ENCODE results near the gene RXYLT1.

RXYLT1 gene

GRCh38 chr12:63826006-63826585 lies 46.4 kb downstream of the RXYLT1 start:
- no peaks in the 10 kb centered on the region for H3K9me3 ChIP-seq
- H3K4me3 ChIP-seq (ENCODE audit: low read depth in 1 of 2, low read length in 1 of 2), result no peak overlapping the region
- peaks cover 24% of the 10 kb centered on the region for H3K27me3 ChIP-seq
- no peak overlapping the region for H3K27ac ChIP-seq
- no peaks in the 10 kb centered on the region for H3K36me3 ChIP-seq
- TF ChIP-seq CTCF (IDR thresholded peaks at IDR 0.05), result no peak
- H3K4me1 ChIP-seq (ENCODE audit: control insufficient read depth in 1 of 2, insufficient read depth in 1 of 2, low read depth in 1 of 2, low read length in 1 of 2), result no peaks in the 10 kb centered on the region

- H3K36me3 ChIP-seq, result no peaks in the 10 kb centered on the region
- H3K4me1 ChIP-seq (ENCODE audit: control insufficient read depth in 1 of 2, insufficient read depth in 1 of 2, low read depth in 1 of 2, low read length in 1 of 2), result no peaks in the 10 kb centered on the region
- H3K4me3 ChIP-seq (ENCODE audit: low read depth in 1 of 2, low read length in 1 of 2), result no peak overlapping the region
- H3K27me3 ChIP-seq, result no peaks in the 10 kb centered on the region
- no peak for TF ChIP-seq CTCF (IDR thresholded peaks at IDR 0.05)
- H3K27ac ChIP-seq, result no peak overlapping the region
- H3K9me3 ChIP-seq, result no peaks in the 10 kb centered on the region
Observed at GRCh38 chr12:63828867-63829266, 49.2 kb downstream of the RXYLT1 start.

GRCh38 chr12:63836046-63836445 lies 56.3 kb downstream of the RXYLT1 start:
- no peaks in the 10 kb centered on the region for H3K36me3 ChIP-seq
- TF ChIP-seq CTCF (IDR thresholded peaks at IDR 0.05), result no peak
- no peaks in the 10 kb centered on the region for H3K9me3 ChIP-seq
- no peak overlapping the region for H3K27ac ChIP-seq
- H3K4me1 ChIP-seq (ENCODE audit: control insufficient read depth in 1 of 2, insufficient read depth in 1 of 2, low read depth in 1 of 2, low read length in 1 of 2), result no peaks in the 10 kb centered on the region
- H3K27me3 ChIP-seq, result peaks cover 15% of the 10 kb centered on the region
- no peak overlapping the region for H3K4me3 ChIP-seq (ENCODE audit: low read depth in 1 of 2, low read length in 1 of 2)

- no peaks in the 10 kb centered on the region for H3K9me3 ChIP-seq
- no peak for TF ChIP-seq CTCF (IDR thresholded peaks at IDR 0.05)
- H3K4me3 ChIP-seq (ENCODE audit: low read depth in 1 of 2, low read length in 1 of 2), result no peak overlapping the region
- no peak overlapping the region for H3K27ac ChIP-seq
- H3K4me1 ChIP-seq (ENCODE audit: control insufficient read depth in 1 of 2, insufficient read depth in 1 of 2, low read depth in 1 of 2, low read length in 1 of 2), result no peaks in the 10 kb centered on the region
- H3K27me3 ChIP-seq, result peaks cover 24% of the 10 kb centered on the region
- H3K36me3 ChIP-seq, result no peaks in the 10 kb centered on the region
Observed at GRCh38 chr12:63836936-63837335, 57.2 kb downstream of the RXYLT1 start.

GRCh38 chr12:63838411-63838810 lies 58.7 kb downstream of the RXYLT1 start:
- peaks cover 3% of the 10 kb centered on the region in 2 experiments for H3K4me1 ChIP-seq (ENCODE audit: control insufficient read depth in 1 of 2, insufficient read depth in 1 of 2, low read depth in 1 of 2, low read length in 1 of 2)
- peaks cover 38% of the 10 kb centered on the region for H3K27me3 ChIP-seq
- H3K9me3 ChIP-seq, result no peaks in the 10 kb centered on the region
- no peak overlapping the region for H3K27ac ChIP-seq
- H3K36me3 ChIP-seq, result no peaks in the 10 kb centered on the region
- no peak for TF ChIP-seq CTCF (IDR thresholded peaks at IDR 0.05)
- H3K4me3 ChIP-seq (ENCODE audit: low read depth in 1 of 2, low read length in 1 of 2), result no peak overlapping the region

- Histone ChIP-seq H3K4me3 (ENCODE audit: low read depth in 1 of 2, low read length in 1 of 2) (no peak overlapping the region), H3K4me1 (ENCODE audit: control insufficient read depth in 1 of 2, insufficient read depth in 1 of 2, low read depth in 1 of 2, low read length in 1 of 2) (peaks cover 11 to 19% of the 10 kb centered on the region in 2 experiments), H3K36me3 (no peaks in the 10 kb centered on the region), H3K27ac (no peak overlapping the region), H3K27me3 (peaks cover 64% of the 10 kb centered on the region), H3K9me3 (no peaks in the 10 kb centered on the region)
- TF ChIP-seq CTCF (IDR thresholded peaks at IDR 0.05), result no peak
Observed at GRCh38 chr12:63841011-63841410, 61.3 kb downstream of the RXYLT1 start.

All from neutrophil (primary cell).